Uterus (tissue), 2 donors: Measurements from ENCODE around the gene GRHL3.

Experiments
- CTCF ChIP-seq, 4 experiments: fragments of 200-600 bp in 2 of 4; fragments of 450-650 bp in 2 of 4; sonication (generic) in 2 of 4; IDR thresholded peaks; one replicate each; pipeline ENCODE4 v1.5.1; 2016 to 2019; ENCODE audit warnings: antibody characterized with exemption in 4 of 4, mild to moderate bottlenecking in 2 of 4, moderate library complexity in 1 of 4
- POLR2A ChIP-seq, 2 donors: fragments of 450-650 bp; IDR thresholded peaks; one replicate each; pipeline ENCODE4 v1.6.1; 2016; ENCODE audit warnings: antibody characterized with exemption in 2 of 2, mild to moderate bottlenecking in 1 of 2, moderate library complexity in 1 of 2

DNA sequence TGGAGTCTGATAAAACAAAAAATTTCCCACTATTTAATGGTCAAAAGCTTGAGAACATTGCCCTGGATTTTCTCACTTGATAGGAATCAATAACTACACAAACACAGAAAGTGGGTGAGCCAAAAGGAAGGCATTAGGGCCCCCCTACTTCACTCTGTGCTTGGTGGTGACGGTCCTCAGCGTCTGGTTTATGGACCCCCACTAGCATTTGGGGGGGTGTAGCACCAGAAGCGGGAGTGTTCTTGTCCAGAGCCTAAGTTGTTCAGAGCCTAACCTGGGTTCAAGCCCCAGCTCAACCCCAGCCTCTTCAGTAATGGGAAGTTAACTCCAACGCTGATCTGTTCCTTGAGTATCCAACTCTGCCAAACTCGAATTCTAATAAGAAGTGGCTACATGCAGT is 61.4 kb downstream of the GRHL3 start:
- TF ChIP-seq POLR2A (IDR thresholded peaks at IDR 0.05): no peak
- TF ChIP-seq CTCF (IDR thresholded peaks at IDR 0.05): no peak
